NCI-H128 (cell line): ENCODE measurements around the gene ARHGAP22.

Experiments
- DNase-seq: peaks from one replicate; lab custom pipeline; 2025; ENCODE audit not compliant: unreplicated experiment; lab: John Stamatoyannopoulos, UW

Gene ARHGAP22

DNA sequence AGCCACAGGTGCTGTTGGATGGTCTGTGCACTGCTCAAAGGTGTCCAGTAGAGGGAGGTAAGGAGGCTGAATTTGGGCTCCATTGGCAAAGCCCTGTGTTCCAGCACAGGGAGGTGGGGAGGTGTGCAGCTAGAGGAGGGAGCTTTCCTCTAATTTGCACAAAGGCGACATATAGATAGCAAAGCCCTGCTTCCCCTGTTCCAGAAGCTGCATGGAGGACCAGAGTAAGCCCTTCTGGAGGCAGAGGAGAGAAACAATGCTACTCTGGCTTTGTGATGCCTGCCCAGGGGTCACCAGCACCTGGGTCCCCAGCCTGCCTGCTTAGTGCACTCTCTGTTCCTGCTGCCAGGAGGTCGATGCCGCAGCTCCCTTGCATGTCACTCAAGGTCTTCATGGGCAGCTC lies 3.4 kb upstream of the ARHGAP22 start:
- no peak for DNase-seq

DNA sequence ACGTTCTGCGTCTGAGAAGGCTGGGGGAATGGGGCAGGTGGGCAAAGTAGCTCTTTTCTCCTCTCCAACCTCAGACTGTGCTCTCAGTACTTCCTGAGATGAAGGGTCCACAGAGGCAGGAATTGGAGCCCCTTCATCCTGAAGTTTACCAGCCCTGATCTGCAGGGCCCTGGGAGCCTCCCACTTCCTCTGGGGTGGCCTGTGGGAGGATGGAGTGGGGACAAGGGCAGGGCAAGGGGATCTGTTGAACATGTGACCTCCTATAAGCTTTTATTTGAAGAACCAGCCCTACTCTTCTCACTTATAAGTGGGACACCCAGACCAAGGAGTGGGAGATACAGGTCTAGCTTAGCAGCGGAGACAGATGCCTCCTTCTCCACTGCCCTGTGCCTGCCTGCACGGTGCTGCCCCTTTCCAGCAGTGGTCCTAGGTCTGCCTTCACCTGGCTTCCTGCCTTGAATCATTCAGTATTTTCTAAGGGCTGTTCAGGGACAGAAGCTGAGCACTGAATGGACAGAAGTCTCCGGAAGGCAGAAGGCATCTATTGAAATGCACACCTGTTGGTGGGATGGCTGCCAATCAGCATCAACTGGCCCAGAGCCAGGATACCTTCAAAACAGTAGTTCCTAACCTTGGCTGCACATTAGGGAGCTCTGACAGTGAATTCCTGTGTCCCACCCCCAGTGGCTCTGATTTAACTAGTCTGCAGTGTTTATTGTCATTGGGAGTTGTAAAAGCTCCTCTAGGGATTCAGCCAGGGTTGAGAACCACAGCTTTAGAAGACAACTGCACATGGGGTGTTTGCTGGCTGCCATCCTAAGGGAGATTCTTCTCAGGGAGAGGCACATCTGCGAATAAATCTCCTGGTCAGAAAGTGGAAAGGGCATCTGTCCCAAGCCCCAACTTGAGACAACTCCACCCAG lies 2.7 kb upstream of the ARHGAP22 start:
- no peak for DNase-seq

DNA sequence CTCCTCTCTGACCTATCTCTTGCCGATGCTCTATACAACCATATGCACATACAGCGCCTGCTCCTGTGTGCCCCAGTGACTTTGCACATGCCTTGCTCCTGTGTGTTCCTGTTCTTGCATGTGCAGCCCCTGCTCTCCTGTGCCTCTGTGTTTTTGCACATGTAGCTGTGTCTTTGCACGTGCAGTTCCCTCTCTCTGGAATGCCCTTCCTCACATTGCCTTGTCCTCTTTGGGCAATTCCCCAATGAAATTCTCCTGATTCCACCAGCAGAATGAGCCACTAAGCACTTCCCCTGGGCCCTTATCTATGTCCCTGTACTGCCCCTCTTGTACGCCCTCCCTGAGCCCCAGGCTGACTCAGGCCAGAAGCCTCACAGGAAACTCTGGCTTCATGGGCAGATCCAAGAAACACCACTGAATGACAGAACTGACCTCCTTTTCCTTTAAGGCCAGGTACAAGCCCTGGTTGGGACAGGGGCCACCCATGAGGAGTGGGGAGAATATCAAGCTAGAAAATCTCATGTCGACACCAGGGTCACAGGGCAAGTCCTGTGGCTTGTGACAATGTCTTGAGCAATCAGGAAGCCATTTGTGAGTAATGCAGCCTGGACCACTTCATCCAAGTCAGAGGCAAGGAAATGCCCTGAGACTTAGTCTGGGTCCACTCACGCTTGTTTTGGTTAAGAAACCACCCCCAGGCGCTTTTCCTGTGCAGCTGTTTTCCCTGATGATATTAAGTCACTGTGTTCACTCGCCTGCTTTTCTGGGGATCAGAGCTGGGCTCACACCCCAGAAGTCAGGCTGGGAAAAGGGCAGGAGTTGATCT lies 1.9 kb upstream of the ARHGAP22 start:
- DNase-seq = no peak

DNA sequence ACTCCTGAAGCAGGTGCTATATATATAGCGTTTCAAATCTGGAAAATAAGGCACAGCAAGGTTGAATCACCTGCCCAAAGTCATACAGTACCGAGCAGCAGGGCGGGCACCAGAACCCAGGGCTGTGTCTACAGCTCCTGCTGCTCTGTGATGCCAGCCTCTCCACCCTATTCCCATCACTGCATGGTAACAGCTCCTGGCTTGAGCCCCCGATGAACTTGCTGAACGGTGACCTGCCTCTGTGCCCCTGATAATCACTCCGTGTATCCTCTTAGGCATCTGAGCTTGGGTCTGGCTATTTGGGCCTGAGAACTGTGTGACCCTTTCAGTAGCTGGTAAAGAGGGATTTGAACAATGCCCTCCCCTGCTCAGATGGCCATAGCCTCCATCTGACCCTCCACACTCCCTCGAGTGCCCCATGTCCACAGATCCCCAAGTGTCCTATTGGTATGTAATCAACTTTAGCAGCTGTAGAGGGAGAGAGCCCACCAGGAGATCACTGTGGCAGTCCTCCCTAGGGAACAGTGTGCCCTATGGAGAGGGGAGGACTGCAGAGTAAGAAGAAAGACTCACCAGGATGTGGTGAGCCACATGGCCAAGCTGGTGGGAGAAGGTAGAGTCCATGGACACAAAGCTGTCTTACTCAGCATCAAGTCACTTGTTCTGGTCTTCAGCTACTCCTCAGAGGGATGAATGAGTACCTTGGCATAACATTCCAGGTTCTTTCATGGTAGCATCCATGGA lies 1.1 kb upstream of the ARHGAP22 start:
- DNase-seq = no peak

DNA sequence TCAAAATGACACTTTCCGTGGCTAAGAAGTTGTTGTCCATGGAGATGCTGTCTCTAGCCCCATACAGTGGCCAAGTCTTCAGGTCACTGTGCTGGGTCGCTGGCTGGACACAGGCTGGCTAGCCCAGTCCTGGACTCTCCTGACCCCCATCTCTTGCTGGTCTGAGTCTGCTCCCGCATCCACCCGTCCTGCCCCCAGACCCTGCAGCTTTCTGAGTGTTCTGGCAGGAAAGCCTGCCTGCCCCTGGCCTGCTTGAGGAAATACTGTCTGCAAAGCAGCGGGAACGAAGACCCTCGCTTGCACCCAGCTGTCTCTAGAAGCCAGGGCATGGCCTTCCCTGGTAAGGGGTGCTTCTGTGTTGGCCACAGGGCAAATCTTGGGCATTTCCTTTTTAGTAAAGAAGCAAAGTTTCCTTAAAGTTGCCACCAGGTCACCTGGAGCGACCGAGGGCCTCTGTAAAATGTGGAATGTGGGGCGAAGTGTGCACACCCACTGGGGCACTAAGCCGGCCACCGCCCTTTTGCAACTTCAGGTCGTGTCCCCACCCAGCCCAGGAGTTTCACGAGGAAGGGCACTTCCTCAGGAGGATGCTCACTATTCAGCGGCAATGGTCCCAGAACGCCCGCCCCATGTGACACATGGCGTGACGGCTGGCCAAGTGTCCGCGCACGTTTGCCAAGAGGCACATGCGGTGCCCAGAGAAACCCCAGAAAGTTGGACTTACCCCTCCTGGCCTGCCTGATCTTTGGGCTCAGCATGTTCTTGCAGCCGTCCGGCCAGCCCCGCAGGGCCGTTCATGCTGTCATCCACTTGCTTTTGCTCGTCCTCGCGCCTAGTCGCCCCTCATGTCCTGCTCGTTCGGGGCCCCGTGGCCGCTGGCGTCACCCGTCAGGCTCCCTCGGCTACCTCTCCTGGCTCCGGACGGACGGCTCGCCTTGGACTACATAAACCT lies 558 bp downstream of the ARHGAP22 start:
- no peak for DNase-seq

DNA sequence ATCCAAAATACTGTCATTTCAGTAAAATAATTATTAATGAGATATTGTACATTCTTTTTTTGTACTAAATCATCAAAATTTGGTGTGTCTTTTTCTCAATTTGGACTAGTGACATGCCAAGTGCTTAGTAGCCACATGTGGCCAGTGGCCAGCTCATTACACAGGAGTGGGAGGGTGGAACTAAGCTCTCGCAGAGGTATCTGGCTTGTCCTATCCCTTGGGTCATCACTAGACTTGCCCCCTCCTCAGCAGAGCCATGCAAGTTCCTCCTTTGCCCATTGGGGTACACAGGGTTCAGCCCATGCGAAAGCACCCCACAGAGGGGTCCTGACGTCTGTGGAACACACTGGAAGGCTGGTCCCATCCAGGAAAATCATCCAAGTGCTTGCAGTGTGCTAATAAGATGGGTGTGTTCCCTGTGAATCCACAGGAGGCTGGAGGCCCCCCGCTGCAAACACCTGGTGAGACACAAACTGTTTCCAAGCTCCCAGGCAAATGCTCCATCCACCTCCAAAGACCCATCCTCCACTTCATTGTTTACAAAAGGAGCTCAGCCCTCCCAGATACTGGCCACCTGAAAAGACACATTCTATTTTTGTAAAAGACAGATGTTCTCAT lies 1.3 kb downstream of the ARHGAP22 start:
- no peak for DNase-seq

DNA sequence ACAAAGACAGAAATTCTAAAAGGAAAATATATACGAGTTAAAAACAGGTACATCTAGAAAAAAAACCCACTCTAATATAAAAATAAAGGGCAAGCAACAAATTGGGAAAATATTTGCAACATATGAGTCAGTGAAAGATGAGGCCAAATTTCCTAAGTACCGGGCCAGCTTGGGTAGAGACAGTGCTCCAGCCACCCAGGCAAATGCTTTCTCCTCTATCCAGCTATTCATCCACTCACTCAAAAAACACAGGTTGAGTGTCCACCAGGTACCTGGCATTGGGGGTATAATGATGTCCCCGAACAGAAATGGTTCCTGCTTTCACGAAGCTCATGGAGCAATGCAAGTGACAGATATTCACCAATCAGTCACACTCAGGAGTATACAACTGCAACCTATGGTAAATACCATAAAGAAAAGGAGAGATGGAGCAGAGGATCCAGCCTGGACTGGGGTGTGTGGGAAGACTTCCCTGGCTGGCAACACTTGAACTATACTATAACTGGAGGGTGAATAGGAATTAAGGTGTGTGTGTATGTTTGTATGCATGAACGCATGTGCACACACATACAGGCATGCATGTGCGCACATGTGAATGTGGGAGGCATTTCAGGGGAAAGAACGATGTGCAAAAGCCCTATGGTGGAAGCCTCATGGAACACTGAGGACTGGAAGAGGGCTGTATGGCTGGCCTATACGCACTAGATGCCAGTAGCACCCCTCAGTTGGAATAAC lies 2.3 kb downstream of the ARHGAP22 start:
- no peak for DNase-seq

DNA sequence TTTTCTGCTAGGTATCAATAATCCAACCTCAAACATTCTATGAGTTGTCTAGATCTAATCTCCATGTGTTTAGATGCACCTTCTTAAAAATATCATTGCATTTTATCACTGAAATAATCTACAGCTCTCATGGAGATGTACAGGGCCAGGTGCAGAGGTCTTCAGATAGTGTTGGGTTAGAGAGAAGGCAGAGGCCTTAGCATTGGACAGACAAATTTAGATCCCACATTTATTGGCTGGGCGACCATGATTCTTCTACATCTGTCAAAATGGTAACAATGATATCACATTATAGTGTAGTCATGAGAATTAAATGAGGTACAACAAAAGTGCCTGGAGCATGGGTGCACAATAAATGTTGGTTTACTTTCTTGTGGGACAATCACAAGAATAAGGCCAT lies 3.1 kb downstream of the ARHGAP22 start:
- no peak for DNase-seq

DNA sequence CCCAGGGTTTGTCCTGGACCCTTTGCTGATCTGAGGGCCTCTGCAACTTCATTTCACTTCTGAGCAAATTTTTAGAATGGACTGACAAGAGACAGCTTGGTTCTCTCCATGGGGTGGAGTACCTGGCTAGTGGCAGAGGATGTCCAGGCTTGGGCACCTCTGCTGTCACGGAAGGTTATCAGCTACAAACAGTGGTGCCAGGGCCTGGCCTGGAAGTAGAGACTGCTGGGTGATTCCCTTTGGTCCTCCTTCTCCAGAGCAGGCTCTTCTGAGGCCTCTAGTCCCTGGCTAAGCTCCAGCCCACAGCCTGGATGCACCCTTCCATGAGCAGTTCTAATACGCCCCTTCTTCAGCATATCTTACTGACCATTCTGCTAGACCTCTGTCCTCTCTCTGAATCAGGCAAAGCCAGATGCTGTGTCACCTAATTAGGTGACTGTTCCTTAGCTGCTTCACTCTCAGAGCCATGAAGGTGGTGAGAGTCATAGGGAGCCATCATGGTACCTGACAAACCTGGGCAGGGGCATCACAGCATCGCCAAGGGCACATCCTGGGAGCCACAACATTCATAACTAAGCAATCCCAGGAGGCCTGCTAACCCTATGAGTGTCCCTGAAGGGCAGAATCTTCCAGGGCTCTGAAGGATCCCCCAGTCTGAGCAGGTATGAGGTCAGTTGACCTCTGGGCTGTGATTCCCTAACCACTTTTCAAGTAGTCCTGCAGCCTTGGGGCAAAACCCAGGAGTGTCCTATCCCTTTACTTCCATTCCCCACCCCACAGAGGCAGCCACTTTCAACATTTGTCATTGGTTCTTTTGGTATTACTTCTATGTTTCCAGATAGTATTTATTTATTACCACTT lies 4.0 kb downstream of the ARHGAP22 start:
- DNase-seq = no peak

DNA sequence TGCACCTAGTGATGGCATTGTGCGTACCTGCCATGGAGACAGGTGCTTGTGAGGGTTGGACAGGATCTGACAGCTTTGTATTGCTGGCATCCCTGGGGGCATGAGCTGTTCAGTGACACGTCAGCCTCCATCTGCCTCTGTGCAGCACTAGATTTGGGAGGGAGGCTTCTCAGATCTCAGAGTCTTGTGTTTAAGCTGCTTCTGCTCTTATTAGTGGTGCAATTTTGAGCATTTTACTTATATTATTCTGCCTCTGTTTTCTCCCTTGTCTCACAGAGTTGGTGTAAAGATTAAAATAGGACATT lies 5.1 kb downstream of the ARHGAP22 start:
- no peak for DNase-seq

DNA sequence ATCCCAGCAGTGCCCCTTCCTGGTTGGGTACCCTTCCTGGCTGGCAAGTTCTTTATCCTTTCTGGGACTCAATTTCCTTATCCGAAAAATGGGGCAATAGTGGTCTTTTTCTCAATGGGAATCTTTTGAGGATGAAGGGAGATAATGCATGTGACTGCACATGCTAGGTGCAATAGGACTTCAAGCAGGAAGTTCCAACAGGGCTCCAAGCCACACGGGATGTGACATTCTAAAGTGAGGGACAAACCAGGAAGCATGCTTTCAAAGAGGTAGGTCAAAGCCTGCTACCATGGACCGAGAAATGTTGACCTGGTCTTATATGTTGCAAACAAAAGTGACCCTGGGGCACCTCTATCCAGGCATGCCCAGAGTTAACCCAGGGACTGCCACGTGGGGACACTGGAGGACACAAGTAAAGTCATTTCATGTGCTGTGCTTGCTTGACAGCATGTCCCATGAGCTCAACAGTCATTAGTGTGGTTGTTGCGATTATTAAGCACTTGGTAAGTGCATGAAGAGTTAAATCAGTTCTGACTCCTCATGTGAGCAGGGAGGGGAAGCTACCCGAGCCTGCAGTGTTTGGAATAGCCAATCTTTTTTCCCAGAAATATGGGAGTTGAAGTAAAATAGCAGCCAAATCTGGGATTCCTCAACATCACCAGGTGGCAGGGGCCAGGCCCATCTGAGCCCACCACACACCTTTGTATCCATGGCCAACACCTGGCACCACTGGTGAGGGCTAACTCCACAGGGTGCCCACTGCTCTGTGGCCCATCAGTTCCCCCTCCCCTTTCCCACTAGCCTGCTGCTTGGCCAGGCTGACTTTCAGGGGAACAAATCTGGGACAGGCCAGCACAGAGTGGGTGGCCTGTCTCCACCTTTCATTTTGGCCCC lies 5.7 kb downstream of the ARHGAP22 start:
- DNase-seq = no peak

DNA sequence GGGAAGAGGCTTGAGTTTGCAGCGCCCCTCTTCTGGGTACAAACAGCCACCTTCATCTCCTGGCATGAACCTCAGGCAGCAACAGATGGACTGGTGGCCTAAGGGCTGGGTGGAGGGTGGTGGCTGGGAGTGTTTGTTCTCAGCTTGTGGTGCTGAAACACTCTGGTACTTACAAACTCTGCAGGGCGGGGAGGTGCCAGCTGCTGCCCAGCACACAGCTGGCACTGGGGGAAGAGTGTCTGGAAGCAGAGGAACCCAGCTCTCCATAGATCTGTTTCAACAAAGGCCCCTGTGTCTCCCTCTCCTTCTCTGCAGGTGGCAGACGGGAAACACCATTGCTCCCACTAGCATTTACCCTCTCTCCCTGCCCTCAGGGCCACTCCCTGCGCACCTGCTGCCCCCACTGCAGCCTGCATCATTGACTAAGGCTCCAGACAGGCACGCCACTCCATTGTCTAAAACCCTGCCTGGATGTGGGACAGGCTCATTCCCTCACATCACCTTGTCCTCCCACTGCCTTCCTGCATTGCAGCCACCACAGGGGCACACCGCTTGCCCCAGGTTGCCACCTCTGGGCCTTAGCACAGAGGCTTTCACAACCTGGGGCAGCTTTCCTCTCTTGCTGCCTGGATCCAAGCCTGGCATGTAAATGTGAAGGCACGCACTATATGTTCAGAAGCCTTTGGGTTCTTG lies 6.5 kb downstream of the ARHGAP22 start:
- DNase-seq = peak; percentile 6

DNA sequence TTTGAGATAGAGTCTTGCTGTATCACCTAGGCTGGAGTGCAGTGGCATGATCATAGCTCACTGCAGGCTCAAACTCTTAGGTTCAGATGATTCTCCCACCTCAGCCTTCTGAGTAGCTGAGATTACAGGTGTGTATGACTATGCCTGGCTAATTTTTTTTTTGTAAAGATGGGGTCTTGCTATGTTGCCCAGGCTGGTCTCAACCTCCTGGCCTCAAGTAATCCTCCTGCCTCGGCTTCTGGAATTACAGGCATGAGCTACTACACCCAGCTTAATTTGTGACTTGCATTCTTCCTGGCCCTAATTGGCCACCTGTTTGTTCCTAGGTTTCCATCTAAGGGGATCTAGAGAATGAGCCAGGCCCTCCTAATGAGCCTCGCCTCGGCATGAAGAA lies 9.3 kb downstream of the ARHGAP22 start:
- DNase-seq = no peak

DNA sequence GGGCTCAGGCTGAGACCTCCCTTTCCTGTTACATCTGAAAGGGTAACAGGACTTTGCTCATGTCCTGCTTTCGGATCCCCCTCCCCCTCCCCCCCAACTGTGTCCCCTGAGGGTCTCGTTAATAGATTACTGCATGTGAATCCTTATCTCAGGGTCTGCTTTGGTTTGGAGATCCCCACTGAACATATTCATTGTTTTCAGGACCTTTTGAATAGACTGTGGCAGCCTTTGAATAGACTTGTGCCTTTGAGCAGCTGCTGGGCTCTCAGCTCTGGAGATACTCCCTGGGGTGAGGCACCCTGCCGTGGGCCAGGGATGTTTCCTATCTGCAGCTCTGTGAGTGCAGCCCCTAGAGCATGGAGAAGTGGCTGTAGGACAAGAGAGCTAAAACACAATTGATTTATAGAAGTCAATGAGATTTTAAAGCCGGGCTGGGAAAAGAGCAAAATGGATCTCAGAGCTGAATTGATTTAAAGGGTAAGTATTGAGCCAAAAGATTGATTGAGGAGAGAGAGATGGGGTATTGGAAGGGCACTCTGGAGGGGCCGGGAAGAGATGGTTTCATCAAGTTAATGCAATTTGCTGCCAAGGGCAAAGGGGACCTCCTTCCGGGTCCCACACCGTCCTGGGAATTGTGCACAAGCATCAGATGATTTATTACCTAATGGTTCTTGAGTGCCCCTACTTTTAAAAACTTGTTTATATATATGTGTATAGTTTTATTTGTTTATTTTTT lies 9.9 kb downstream of the ARHGAP22 start:
- peak; percentile 27 for DNase-seq

DNA sequence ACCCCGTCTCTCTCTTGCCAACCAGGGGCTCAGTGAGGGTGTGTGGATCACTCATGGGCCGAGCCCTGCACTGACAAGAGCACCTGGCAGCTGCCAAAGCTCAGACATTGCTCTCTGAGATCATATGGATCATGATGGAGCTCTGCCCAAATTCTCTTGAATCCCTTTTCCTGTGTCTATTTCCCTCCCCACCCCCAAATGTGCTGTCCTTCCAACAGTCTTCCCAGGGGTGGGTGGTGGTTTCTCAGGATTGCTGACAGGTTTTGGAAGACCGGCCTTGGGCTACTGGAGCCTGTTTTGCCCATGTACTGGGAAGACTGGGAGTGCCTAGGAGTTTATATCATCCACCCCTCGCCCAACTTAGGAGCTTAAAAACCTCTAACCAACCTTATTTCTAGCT lies 10.5 kb downstream of the ARHGAP22 start:
- no peak for DNase-seq

DNA sequence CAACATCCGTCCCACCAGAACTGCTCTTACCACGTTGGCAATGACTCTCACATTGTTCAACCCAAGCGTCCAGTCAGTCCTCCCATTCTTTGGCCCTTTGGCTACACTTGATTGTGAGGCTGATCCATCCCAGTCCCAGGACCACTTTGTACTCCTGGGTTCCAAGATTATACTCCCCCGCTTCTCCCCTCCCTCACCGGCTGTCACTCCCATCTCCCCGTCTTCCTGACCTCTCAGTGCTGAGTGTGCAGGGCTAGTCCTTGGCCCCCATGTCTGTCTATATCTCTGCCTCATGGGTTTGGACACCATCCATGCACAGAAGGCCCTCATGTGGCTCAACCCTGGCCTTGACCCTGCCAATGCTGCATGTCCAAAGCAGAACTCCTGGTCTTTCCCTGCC lies 12.5 kb downstream of the ARHGAP22 start:
- DNase-seq = no peak
